Hepatocyte (in vitro differentiated cells): ENCODE results near the gene CGRRF1. TPM values are rescaled to one million over a fixed set of nuclear protein-coding genes. Genes with fewer than 3 reads are reported as not detected.
A peak's percentile ranks its signal among the peaks of the same experiment; 100 is the strongest.

Experiments
- DNase-seq: peaks from one replicate; pipeline ENCODE4 v3.0.0-alpha.2; 2016; ENCODE audit warnings: low spot score
- H2AFZ ChIP-seq: fragments of 200-600 bp; sonication (generic); 2 replicates; pipeline ENCODE4 v1.6.0; 2016; ENCODE audit warnings: antibody characterized with exemption, mild to moderate bottlenecking
- H3K27ac ChIP-seq: fragments of 200-600 bp; sonication (generic); 2 replicates; pipeline ENCODE4 v1.5.1; 2016; ENCODE audit warnings: mild to moderate bottlenecking
- H3K27me3 ChIP-seq: fragments of 200-600 bp; sonication (generic); 2 replicates; pipeline ENCODE4 v1.6.1; 2016
- H3K36me3 ChIP-seq: fragments of 200-600 bp; sonication (generic); replicated peaks from 2 replicates; pipeline ENCODE4 v1.5.1; 2016; ENCODE audit warnings: low read depth; ENCODE audit not compliant: insufficient read depth
- H3K4me1 ChIP-seq: fragments of 200-600 bp; sonication (generic); 2 replicates; pipeline ENCODE4 v1.5.1; 2016; ENCODE audit warnings: mild to moderate bottlenecking, moderate library complexity; ENCODE audit not compliant: insufficient read depth
- H3K4me2 ChIP-seq: fragments of 200-600 bp; sonication (generic); 2 replicates; pipeline ENCODE4 v1.6.0; 2016
- H3K4me3 ChIP-seq: fragments of 200-600 bp; sonication (generic); 2 replicates; pipeline ENCODE4 v1.5.1; 2016; ENCODE audit warnings: mild to moderate bottlenecking
- H3K79me2 ChIP-seq: fragments of 200-600 bp; sonication (generic); 2 replicates; pipeline ENCODE4 v1.6.0; 2017; ENCODE audit warnings: mild to moderate bottlenecking
- H3K9me2 ChIP-seq: fragments of 200-600 bp; sonication (generic); replicated peaks from 2 replicates; pipeline ENCODE4 v1.6.0; 2017; ENCODE audit warnings: mild to moderate bottlenecking; ENCODE audit not compliant: insufficient read depth
- H3K9me3 ChIP-seq: fragments of 200-600 bp; sonication (generic); 2 replicates; pipeline ENCODE4 v1.5.1; 2016; ENCODE audit warnings: low read depth, mild to moderate bottlenecking
- H4K20me1 ChIP-seq: fragments of 200-600 bp; sonication (generic); 2 replicates; pipeline ENCODE4 v1.6.0; 2016; ENCODE audit warnings: mild to moderate bottlenecking; ENCODE audit not compliant: insufficient read depth, poor library complexity, severe bottlenecking
- CTCF ChIP-seq: fragments of 200-600 bp; sonication (generic); IDR thresholded peaks from 2 replicates; pipeline ENCODE4 v1.5.1; 2016; ENCODE audit warnings: antibody characterized with exemption, mild to moderate bottlenecking; ENCODE audit not compliant: poor library complexity
- EZH2 ChIP-seq: fragments of 200-600 bp; sonication (generic); IDR thresholded peaks from 2 replicates; pipeline ENCODE4 v1.6.1; 2016; ENCODE audit warnings: antibody characterized with exemption, mild to moderate bottlenecking, borderline replicate concordance
- EZH2phosphoT487 ChIP-seq: fragments of 200-600 bp; sonication (generic); IDR thresholded peaks from one replicate; pipeline ENCODE4 v1.6.1; 2018; ENCODE audit warnings: antibody characterized with exemption, mild to moderate bottlenecking, low read depth, moderate library complexity; ENCODE audit not compliant: unreplicated experiment, severe bottlenecking
- WGBS: methylation state at CpG from one replicate; pipeline ENCODE4 v1.1.6; 2016; ENCODE audit warnings: low lambda C conversion rate; ENCODE audit errors: missing lambda C conversion rate; 5-methylcytosine and 5-hydroxymethylcytosine counted together
- polyA plus RNA-seq: library from polyadenylated mRNA; unstranded; fragments of >200 nt; fragmentation: Nextera tagmentation; extraction: Ambion mirVana; gene quantifications from 2 replicates; pipeline ENCODE4 v1.2.1, GENCODE V29; 2016
- total RNA-seq: library from RNA; depleted of rRNA; stranded (reverse); fragments of >200 nt; gene quantifications from 2 replicates; pipeline ENCODE4 v1.2.3, GENCODE V29; 2014

Gene CGRRF1
- total and polyA plus RNA-seq, 2 experiments from 2014 or later, result 20.7 to 27.0 TPM

GRCh38 chr14:54467280-54467679, 42.4 kb upstream of the CGRRF1 start:
- no peak overlapping the region for H3K4me2 ChIP-seq
- no peak overlapping the region for H3K27ac ChIP-seq
- no peaks in the 10 kb centered on the region for H3K9me2 ChIP-seq
- H3K9me3 ChIP-seq, result no peaks in the 10 kb centered on the region
- H3K4me3 ChIP-seq, result no peak overlapping the region
- no peaks in the 10 kb centered on the region for H4K20me1 ChIP-seq
- DNase-seq, result no peak
- no peak for TF ChIP-seq CTCF
- no peak for TF ChIP-seq EZH2phosphoT487
- TF ChIP-seq EZH2, result no peak
- no peaks in the 10 kb centered on the region for H3K4me1 ChIP-seq
- no peaks in the 10 kb centered on the region for H3K79me2 ChIP-seq
- no peaks in the 10 kb centered on the region for H3K27me3 ChIP-seq
- H2AFZ ChIP-seq, result no peak overlapping the region
- H3K36me3 ChIP-seq, result no peaks in the 10 kb centered on the region

- WGBS, result 81% methylated on average over 4 of the region's 4 CpGs
- Histone ChIP-seq H3K79me2 (no peaks in the 10 kb centered on the region), H3K4me1 (peaks cover 16% of the 10 kb centered on the region), H3K4me3 (no peak overlapping the region), H3K36me3 (no peaks in the 10 kb centered on the region), H3K4me2 (no peak overlapping the region), H4K20me1 (no peaks in the 10 kb centered on the region), H3K27ac (peak overlapping the region; percentile 10), H3K27me3 (no peaks in the 10 kb centered on the region), H2AFZ (no peak overlapping the region), H3K9me3 (no peaks in the 10 kb centered on the region), H3K9me2 (no peaks in the 10 kb centered on the region)
- peak; percentile 32 for DNase-seq
- TF ChIP-seq EZH2phosphoT487, result no peak
- no peak for TF ChIP-seq EZH2
- no peak for TF ChIP-seq CTCF
These were observed 39.0 kb upstream of the CGRRF1 start for GRCh38 chr14:54470701-54471100.

GRCh38 chr14:54471641-54472040, 38.1 kb upstream of the CGRRF1 start:
- TF ChIP-seq CTCF, result no peak
- no peak overlapping the region for H3K4me3 ChIP-seq
- no peaks in the 10 kb centered on the region for H3K9me2 ChIP-seq
- WGBS, result 96% methylated on average over 4 of the region's 4 CpGs
- H3K79me2 ChIP-seq, result no peaks in the 10 kb centered on the region
- peaks cover 17% of the 10 kb centered on the region for H3K4me1 ChIP-seq
- DNase-seq, result no peak
- H3K27me3 ChIP-seq, result no peaks in the 10 kb centered on the region
- no peaks in the 10 kb centered on the region for H4K20me1 ChIP-seq
- H3K36me3 ChIP-seq, result no peaks in the 10 kb centered on the region
- no peaks in the 10 kb centered on the region for H3K9me3 ChIP-seq
- H2AFZ ChIP-seq, result no peak overlapping the region
- no peak overlapping the region for H3K27ac ChIP-seq
- H3K4me2 ChIP-seq, result no peak overlapping the region

GRCh38 chr14:54472315-54472714, 37.4 kb upstream of the CGRRF1 start:
- peaks cover 17% of the 10 kb centered on the region for H3K4me1 ChIP-seq
- H2AFZ ChIP-seq, result no peak overlapping the region
- H3K36me3 ChIP-seq, result no peaks in the 10 kb centered on the region
- no peak overlapping the region for H3K4me3 ChIP-seq
- H4K20me1 ChIP-seq, result no peaks in the 10 kb centered on the region
- peaks cover 3% of the 10 kb centered on the region for H3K79me2 ChIP-seq
- H3K27ac ChIP-seq, result no peak overlapping the region
- no peaks in the 10 kb centered on the region for H3K9me3 ChIP-seq
- no peak for TF ChIP-seq EZH2
- TF ChIP-seq EZH2phosphoT487, result no peak
- no peak for TF ChIP-seq CTCF
- H3K9me2 ChIP-seq, result no peaks in the 10 kb centered on the region
- no peaks in the 10 kb centered on the region for H3K27me3 ChIP-seq
- WGBS, result 79% methylated on average over 4 of the region's 4 CpGs
- no peak overlapping the region for H3K4me2 ChIP-seq
- no peak for DNase-seq
